IPS DF 4.7 (cell line): Measurements from ENCODE around the gene LRP2.

Source experiments
- DNase-seq: peaks from one replicate; pipeline ENCODE4 v3.0.0-alpha.2; 2013; ENCODE audit warnings: low spot score; ENCODE audit errors: extremely low read depth

The LRP2 gene

DNA sequence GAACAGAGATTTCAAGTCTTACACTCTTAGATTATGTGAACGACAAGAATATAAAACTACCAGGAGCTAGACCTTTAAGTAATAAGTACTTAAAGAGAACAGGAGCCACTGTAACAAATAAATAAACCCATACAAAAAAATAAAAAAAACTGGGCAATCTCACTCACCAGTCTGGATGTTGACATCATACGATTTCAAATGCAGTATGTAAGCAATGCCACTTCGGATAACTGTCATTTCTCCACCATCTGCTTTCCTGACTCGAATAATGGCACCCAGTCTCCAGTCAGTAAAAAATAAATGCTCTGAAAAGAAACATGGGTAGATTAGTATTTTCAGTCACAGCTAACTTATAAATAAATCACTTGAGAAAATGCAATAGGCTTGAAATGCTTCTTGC, 115.1 kb downstream of the LRP2 start:
- DNase-seq: no peak

DNA sequence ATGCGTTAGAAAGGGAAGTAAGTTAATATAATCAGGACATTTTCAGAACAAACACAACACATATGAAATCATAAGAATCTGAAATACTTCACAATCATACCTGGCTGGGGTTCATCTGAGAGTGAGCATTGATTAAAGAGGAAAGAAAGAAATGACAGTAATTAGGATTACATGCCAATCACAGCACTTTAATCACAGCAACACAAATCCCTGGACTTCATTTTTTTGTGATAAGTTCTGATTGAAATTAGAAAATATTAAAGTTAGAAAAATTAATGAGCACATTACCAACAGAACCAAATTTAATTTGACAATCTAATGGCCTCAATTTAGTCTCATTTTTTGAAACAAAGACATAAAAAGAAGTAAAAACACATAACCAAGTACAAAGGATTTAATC, 121.9 kb downstream of the LRP2 start:
- no peak for DNase-seq

DNA sequence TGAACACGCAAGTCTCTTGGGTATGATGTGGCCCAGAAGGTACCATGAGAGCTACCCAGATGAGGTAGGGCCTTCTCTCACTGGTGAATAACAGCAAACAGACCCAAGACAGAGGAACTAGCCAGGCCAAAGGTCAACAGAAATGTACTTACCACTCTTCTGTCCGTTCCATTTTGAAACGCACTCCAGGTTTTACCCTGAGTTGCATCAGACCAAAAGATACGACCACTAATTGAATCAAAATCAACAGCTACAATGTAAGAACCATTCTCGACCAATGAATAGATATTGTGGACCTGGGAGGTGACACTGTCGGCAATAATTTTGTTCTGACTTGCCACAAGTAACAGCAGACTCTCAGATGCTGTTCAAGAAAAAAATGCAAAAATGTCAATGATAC, 124.4 kb downstream of the LRP2 start:
- DNase-seq: no peak

DNA sequence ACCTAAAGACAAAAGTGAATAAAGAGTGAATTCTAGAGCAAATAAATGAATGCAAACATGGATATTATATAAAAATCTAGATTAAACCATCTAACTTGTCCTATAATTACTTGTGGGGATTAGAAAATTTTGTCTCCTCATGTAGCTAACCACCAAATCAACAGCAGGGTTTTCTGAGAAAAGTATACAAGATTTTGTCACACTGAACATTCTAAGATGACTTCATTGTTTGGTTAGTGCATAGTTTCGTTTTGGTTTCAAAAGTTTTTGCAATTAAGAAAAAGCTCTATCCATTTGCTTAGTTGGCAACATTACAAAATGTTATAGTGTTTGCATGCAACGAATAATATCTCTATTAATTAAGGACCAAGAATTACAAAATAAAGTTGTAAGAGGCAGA, 125.0 kb downstream of the LRP2 start:
- no peak for DNase-seq

DNA sequence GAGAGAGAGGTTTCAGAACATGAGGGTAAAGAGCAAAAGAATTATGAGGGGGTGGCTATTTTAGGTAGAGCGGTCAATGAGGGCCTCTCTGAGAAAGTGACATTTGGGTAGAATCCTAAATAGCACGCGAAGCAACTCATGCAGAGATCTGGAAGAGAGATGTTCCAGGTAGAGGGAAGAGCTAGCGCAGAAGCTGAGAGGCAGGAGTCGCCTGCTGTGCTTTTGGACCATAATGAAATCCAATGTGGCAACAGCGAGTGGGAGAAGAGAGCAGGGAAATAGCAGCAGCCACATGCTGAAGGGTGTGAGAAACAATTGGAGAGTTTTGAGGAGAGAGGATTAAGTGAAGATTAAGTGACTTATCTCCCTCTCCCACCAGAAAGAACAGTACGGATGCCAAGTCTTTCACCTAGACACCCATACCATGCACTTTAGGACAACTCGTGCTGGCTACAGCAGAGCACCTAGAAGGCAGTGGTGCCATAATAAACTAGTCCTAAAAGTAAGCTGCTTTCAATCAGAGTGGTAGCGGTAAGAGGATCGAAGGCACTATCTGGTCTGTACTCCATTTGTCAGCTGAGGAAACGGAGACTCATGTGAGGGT, 129.7 kb downstream of the LRP2 start:
- DNase-seq: no peak

DNA sequence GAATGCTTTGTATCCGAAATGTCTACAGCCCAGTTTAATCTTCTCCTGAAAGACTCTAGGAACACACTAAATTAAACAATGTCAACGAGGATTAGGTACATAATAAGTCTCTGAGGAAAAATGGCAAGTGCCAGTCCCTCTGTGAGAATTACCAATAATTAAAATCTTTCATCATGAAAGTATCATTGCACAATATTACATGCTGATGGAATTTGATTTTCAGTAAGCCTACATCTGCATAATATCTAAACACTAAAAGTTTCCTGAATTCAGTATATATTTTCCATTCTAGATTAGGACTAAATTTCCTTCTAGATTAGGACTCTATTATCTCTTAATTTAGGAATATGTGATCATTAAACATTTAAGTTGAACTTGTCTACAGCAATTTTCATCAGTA, 132.1 kb downstream of the LRP2 start:
- DNase-seq: no peak

DNA sequence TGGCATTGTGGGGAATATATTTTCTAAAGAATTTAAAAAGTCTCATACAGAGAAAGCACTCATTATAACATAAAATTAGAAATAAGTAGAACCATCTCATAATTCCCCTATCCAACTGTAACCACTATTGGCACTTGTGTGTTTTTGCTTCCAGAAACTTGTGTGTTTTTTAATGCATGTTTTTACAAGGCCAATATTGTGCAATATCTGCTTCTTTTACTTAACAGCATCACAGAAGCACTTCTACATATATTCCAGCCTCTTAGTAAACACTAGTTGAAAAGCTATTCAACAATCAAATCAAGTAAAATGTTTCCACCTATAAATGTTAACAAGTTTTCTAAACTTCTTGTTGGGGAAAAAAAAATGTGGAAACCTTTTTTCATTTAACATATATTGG, 132.7 kb downstream of the LRP2 start:
- DNase-seq: no peak

DNA sequence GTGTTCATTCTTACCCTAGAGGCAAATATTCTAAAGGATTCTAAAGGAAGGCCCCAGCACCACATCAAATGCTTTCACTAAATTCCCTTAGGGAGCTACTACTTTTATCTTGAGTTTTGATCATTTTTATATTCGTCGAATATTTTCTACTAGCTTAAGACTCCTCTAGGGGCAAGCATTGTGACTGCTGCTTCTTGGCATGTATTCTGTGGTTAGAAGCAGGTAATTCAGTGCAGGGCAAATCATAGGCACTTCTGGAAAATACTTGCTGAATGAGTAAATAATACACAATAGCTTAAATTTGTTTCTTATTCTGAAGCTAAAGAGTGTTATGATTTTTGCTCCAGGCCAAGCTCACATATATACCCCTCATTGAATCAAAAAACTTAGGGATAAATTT, 136.4 kb downstream of the LRP2 start:
- no peak for DNase-seq

DNA sequence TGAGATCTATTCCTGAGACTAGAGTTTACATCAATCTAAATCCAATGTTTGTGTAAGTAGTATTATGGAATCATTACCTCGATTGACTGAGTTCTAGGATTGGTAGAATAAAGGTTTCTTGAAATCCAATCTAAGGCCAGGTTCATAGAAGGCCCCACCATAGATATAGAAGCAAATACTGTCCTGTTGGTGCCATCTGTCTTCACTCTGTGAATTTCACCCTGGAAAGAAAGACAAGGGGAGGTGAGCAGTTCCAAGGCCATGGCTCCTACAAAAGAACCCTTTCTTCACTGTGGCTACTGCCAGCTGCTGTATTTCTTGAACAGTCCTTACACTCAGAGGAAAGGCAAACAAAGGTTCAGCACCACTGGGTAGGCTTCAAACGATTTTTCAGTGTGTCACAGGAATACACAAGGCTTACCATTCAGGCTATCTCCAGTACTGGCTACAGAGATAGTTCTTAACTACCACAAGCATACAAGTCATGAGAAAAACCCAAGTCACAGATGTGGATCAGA, 137.0 kb downstream of the LRP2 start:
- no peak for DNase-seq

DNA sequence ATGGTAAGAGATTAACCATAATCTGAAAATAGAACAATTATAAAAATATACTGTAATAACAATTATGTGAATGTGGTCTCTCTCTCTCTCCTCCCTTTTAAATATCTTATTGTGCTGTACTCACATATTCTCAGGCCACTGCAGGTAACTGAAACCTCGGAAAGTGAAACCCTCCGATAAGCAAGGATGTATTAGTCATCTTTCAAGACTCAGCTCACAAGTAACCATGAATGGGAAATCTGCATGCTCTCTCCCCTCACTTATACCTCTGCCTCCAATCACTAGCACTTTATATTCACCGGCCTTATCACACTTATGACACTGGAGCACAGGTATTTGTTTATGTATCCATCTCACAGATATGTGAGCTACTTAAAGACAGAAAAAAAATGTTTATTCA, 139.7 kb downstream of the LRP2 start:
- no peak for DNase-seq

DNA sequence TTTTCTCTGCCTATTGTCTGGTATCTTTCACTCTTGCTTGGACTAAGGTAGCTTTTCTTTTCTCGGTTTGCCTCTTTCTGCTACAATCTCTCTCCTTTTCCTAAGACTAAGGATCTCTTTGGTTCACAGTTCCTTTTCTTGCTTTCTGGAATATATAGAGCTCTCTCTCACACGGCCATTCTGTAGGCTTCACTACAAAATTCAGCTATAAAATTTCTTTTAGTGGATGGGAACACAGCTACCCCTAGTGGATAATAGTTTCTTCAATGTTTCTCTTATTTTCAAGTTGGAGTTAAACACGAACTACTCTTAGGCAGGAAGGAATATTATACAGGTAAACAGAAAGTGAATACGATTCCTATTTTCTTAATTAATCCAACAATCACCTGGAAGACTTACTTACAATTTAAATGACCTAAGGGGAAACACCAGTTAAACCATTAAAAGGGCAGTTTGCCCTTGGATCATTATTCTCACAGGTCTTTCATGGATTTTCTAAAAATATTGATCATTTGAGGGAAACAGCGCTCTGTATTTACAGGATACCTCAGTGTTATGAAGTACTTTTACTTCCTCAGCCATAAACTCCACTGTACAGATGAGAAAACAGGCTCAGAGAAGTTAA, 140.5 kb downstream of the LRP2 start:
- DNase-seq: peak; percentile 14

DNA sequence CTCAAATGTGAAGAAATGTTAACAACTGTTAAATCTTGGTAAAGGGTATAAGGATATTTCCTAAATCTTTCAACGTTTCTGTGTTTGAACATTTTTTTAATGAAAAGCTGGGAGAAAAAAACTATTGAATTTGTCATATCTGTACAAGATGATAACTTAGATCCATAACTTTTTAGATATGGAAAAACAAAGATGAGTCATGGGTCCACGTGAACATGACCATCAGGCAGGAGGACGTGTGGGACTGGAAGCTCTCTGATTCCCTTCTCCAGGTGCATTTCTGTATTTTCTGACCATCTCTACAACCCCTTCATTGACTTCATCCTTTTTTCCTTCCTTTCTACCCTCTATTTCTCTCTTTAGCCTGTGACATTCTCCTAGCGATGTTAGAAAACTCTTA, 151.4 kb downstream of the LRP2 start:
- no peak for DNase-seq

DNA sequence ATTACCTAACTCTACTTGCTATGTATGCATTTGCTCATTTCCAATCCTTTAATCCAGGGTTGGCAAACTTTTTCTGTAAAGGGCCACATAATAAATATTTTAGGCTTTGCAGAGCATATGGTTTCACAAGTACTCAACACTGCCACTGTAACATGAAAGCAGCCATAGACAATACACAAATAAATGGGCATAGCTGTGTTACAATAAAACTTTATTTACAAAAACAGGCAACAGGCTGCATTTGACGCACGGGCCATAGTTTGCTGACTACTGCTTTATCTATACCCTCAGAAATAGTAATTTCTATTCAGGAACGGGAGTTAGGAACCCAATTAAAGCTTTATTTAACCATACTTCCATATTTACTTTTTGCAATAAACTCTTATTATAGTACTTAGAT, 154.3 kb downstream of the LRP2 start:
- no peak for DNase-seq

DNA sequence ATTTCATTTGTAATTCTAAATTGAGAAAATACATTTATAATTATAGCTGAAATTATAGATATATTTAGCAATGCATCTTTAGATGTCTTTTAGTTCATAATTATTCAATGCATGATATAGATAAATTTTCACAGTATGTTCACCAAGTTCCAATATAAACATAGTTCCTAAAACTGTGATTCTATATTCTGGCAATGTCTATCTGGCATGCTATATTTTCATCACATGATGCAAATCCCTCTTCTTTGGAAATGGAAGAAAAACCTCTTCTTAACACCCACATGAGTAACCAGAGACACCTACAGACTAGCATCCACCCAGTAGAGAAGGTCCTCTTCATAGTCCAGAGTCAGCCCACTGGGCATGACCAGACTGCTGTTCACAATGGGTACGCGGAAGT, 157.2 kb downstream of the LRP2 start:
- DNase-seq: no peak

DNA sequence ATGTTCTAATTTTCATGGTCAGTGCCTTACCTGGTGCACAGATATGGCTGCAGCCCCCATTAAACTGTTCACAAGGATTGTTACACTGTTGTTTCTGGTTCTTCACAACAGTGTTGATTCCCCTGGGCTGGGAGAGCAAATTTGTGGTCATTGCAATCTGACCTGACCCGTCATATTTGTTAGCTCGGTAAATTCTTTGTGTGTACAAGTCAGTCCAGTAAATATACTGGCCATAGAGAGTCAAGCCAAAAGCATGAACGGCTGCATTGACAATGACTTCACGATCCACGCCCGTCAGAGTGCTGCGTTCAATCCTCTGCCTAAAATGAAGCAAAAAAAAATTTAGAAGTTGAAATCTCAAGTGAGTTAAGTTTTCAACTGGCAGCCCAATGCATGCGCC, 158.4 kb downstream of the LRP2 start:
- no peak for DNase-seq

DNA sequence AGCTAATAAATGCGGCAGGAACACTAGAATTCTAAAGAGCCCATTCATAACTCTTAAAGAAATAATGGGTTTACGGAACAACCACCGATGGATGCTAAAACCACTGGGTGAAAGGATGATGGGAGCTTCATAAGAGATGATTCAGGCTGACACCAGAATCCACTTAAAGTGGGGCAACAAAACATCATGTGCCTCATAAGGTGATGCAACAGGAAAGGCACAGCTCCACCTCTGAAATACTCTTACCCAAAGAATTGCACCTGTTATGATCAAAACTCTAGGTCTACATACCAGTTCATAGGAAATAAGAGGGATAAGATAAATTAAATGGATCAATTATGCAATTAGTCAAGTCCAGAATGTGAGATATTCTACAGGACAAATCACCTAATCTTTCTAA, 161.6 kb downstream of the LRP2 start:
- DNase-seq: no peak

DNA sequence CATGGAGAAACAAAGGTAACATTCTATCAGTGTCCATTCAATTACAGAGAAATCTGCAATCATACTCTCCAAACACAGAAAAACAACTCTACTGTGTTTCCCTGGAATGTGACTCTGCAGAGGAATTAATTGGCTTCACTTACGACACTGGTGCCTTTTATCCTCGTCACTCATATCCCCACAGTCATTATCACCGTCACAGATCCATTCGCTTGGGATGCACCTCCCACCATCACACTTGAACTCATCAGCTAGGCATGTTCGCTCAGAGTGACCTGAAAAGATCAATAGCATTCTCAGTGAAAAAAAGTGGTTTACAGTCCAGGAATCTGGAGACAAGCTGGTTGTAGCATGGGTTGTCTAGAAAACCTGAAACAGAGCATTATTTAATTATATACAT, 168.7 kb downstream of the LRP2 start:
- no peak for DNase-seq

DNA sequence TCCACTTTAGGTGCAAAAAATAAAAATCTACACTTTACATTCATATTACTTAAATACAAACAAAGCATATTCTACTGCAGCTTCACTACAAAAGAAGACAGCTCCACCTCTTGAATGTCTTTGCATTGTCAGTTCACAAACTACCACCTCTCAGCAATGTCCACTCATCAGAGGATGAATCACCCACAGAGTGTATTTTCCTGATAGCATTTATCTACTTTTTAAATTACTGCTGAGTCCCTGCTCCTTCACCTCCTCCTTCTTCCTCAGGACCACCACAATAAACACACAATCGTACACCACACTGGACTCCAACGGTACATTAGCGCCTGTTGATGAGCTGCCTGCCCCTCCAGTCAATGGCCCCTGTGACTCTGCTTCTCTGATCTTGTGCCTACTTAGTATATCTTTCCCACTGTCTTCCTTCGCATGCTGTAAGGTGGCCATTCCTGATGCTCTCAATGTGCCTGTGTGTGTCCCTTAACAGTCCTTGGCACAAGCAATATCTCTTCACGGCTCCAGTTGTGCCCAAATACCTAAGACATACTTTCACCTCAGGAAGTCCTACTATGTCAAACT, 172.0 kb downstream of the LRP2 start:
- no peak for DNase-seq

DNA sequence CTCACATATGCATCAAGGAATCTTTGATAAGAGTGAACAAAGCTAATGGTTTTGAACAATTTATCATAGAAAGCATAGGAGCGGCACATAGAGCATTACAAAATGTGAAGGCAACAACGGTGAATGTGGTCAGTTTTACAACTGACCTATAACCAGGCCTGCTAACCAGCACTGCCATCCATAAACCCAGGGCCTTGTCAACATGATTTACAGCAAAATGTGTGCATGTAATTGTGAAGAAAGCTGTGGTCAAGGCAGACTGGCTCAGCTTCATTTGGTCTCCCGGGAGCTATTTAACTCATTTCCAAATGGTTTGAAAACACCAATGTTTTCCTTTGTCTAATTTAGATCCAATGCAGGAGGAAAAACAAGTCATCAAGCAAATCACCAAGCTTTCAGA, 173.2 kb downstream of the LRP2 start:
- no peak for DNase-seq

DNA sequence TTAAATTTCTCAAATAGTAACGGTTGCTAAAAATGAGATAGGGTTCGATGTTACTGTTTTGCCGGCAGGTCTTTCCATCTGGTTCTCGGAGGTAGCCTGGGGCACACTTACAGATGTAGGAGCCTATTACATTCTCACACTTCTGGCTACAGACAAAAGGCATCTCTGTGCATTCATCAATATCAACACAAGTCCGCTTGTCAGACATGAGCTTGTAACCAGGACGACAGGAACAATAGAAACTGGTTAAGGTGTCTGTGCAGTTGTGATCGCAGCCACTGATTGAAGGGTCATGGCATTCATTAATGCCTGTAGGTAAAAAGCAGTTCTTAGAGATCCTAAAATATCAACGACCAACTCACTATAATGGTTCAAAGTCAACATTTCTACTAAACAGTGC, 176.6 kb downstream of the LRP2 start:
- DNase-seq: no peak

DNA sequence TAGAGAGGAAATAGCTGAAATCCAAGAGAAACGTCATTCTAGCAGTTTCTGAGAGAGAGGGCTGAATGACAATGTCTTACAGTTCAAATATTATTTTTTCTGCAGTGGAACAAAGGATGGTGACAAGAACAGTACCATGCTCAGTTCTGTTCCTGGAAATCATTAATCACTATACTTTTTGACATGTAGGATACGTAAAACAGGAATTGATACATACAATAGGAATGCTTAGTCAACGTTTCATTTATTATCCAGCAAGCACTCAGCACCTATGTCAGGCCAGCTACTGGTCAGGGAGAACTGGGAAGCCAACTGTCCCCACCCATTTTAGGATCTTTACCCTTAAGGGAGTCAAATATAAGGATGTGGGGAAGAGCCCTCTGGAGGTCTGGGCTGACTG, 178.3 kb downstream of the LRP2 start:
- DNase-seq: no peak

DNA sequence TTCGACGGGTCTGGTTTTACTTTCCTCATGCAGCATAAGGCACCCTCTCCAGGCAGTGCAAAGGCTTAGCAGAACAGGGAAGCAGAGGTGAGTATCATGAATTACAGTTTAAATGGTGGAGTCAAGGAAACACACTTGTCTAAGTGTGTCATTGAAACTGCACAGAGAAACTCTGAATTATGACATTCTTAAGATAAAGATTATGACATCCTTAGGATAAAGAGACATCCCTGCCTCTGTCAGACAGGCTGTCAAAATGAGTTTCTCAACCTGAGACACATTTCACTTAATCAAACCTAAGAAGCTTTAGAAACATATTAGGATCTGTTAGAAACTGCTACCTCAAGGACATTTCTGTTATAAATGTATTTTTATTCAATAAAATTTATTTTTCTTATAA, 179.8 kb downstream of the LRP2 start:
- DNase-seq: no peak

DNA sequence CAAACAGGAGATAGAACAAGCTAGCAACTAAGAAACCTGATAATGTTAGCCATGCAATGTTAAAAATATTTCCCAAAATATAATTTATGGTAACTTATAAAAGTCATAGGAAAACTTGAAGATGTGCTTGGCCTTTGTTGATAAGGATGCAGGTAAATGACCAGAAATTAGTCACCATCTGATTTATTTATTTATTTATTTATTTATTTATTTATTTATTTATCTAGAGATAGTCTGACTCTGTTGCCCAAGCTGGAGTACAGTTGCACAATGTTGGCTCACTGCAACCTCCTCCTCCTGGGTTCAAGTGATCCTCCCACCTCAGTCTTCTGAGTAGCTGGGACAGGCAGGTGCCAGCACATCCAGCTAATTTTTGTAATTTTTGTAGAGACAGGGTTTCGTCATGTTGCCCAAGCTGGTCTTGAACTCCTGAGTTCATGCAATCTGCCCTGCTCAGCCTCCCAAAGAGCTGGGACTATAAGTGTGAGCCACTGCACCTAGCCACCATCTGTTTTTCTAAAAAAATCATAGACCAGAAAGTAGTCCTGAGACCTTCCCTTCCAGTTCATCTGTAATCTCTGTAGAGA, 183.4 kb downstream of the LRP2 start:
- no peak for DNase-seq
